MM.1S (cell line): Measurements from ENCODE around the gene IL6ST.

Source experiments
- DNase-seq: peaks from one replicate; pipeline ENCODE4 v3.0.0-alpha.2; 2015
- H2AFZ ChIP-seq: fragments of 300-600 bp; sonication (generic); 2 replicates; pipeline ENCODE4 v1.6.0; 2016; ENCODE audit warnings: antibody characterized with exemption, low read length
- H3F3A ChIP-seq: fragments of 300-600 bp; sonication (generic); 2 replicates; pipeline ENCODE4 v1.6.1; 2016; ENCODE audit warnings: mild to moderate bottlenecking, antibody characterized with exemption, low read length, moderate library complexity, mixed read lengths; ENCODE audit not compliant: insufficient read depth
- H3K27ac ChIP-seq: fragments of 300-600 bp; sonication (generic); 2 replicates; pipeline ENCODE4 v1.5.1; 2016; ENCODE audit warnings: mild to moderate bottlenecking, low read length
- H3K27me3 ChIP-seq: fragments of 300-600 bp; sonication (generic); replicated peaks from 2 replicates; pipeline ENCODE4 v1.6.0; 2016; ENCODE audit warnings: low read length; ENCODE audit not compliant: insufficient read depth
- H3K36me3 ChIP-seq: fragments of 300-600 bp; sonication (generic); replicated peaks from 2 replicates; pipeline ENCODE4 v1.6.1; 2016; ENCODE audit warnings: mild to moderate bottlenecking, low read length, mixed read lengths; ENCODE audit not compliant: insufficient read depth
- H3K4me1 ChIP-seq: fragments of 300-600 bp; sonication (generic); 2 replicates; pipeline ENCODE4 v1.6.1; 2016; ENCODE audit warnings: low read length, mixed read lengths
- H3K4me2 ChIP-seq: fragments of 300-600 bp; sonication (generic); 2 replicates; pipeline ENCODE4 v1.6.0; 2016; ENCODE audit warnings: low read depth, low read length
- H3K4me3 ChIP-seq: fragments of 300-600 bp; sonication (generic); 2 replicates; pipeline ENCODE4 v1.5.1; 2016; ENCODE audit warnings: low read length, mixed read lengths
- H3K79me2 ChIP-seq: fragments of 300-600 bp; sonication (generic); 2 replicates; pipeline ENCODE4 v1.6.1; 2016; ENCODE audit warnings: mixed run types, low read length, mixed read lengths
- H3K9ac ChIP-seq: fragments of 300-600 bp; sonication (generic); 2 replicates; pipeline ENCODE4 v1.6.1; 2016; ENCODE audit warnings: low read length, mixed read lengths
- H3K9me2 ChIP-seq: fragments of 300-600 bp; sonication (generic); replicated peaks from 2 replicates; pipeline ENCODE4 v1.6.1; 2016; ENCODE audit warnings: mild to moderate bottlenecking, low read length, mixed read lengths; ENCODE audit not compliant: insufficient read depth
- H3K9me3 ChIP-seq: fragments of 300-600 bp; sonication (generic); replicated peaks from 2 replicates; pipeline ENCODE4 v1.6.1; 2016; ENCODE audit warnings: mild to moderate bottlenecking, low read length, mixed read lengths; ENCODE audit not compliant: insufficient read depth
- H4K20me1 ChIP-seq: fragments of 300-600 bp; sonication (generic); 2 replicates; pipeline ENCODE4 v1.6.1; 2016; ENCODE audit warnings: mild to moderate bottlenecking, low read length, moderate library complexity, mixed read lengths; ENCODE audit not compliant: insufficient read depth
- CTCF ChIP-seq: fragments of 300-600 bp; sonication (generic); IDR thresholded peaks from 2 replicates; pipeline ENCODE4 v1.5.1; 2016; ENCODE audit warnings: antibody characterized with exemption, low read length, mixed read lengths
- EZH2 ChIP-seq: fragments of 300-600 bp; sonication (generic); optimal IDR thresholded peaks from 2 replicates; pipeline ENCODE3; 2017; ENCODE audit warnings: low read depth, mild to moderate bottlenecking, antibody characterized with exemption, low read length, mixed read lengths
- EZH2phosphoT487 ChIP-seq: fragments of 300-600 bp; sonication (generic); IDR thresholded peaks from 2 replicates; pipeline ENCODE4 v1.6.1; 2018; ENCODE audit warnings: antibody characterized with exemption, low read length

Gene IL6ST

GRCh38 chr5:55933377-55934114 is 61.2 kb downstream of the IL6ST start:
- H3K4me2 ChIP-seq, result no peak overlapping the region

GRCh38 chr5:55932700-55933099 is 62.1 kb downstream of the IL6ST start:
- H3K27ac ChIP-seq, result no peak overlapping the region
- H4K20me1 ChIP-seq, result peaks cover 6% of the 10 kb centered on the region
- DNase-seq, result no peak
- TF ChIP-seq CTCF, result no peak
- H3K9me3 ChIP-seq, result no peaks in the 10 kb centered on the region
- H3K4me1 ChIP-seq, result 0 out of 2 replicates have a peak, but pooled peaks cover 3% of the 10 kb centered on the region
- no peaks in the 10 kb centered on the region for H3K79me2 ChIP-seq
- no peak overlapping the region for H3K4me3 ChIP-seq
- no peaks in the 10 kb centered on the region for H3K9me2 ChIP-seq
- H2AFZ ChIP-seq, result no peak overlapping the region
- no peak overlapping the region for H3K4me2 ChIP-seq
- H3K27me3 ChIP-seq, result no peaks in the 10 kb centered on the region
- H3F3A ChIP-seq, result peaks cover 46% of the 10 kb centered on the region
- no peak overlapping the region for H3K9ac ChIP-seq
- no peaks in the 10 kb centered on the region; the same call in 1 of the 2 replicates for H3K36me3 ChIP-seq

More at GRCh38 chr5:55933377-55934114, 61.2 kb downstream of the IL6ST start:
- Histone ChIP-seq H3K36me3 (no peaks in the 10 kb centered on the region; the same call in 1 of the 2 replicates), H3K27ac (no peak overlapping the region), H3K9ac (no peak overlapping the region), H3K9me3 (no peaks in the 10 kb centered on the region), H3F3A (peaks cover 50% of the 10 kb centered on the region), H3K4me1 (0 out of 2 replicates have a peak, but pooled peaks cover 3% of the 10 kb centered on the region), H3K4me3 (no peak overlapping the region), H4K20me1 (peaks cover 6% of the 10 kb centered on the region), H2AFZ (no peak overlapping the region), H3K9me2 (no peaks in the 10 kb centered on the region), H3K79me2 (no peaks in the 10 kb centered on the region), H3K27me3 (no peaks in the 10 kb centered on the region)
- no peak for DNase-seq
- TF ChIP-seq EZH2, result no peak

GRCh38 chr5:55929020-55929799 is 65.6 kb downstream of the IL6ST start:
- H3K4me1 ChIP-seq, result no peaks in the 10 kb centered on the region
- H2AFZ ChIP-seq, result no peak overlapping the region
- H3K27me3 ChIP-seq, result no peaks in the 10 kb centered on the region
- TF ChIP-seq EZH2phosphoT487 (no peak), CTCF (no peak), EZH2 (no peak)
- DNase-seq, result no peak
- no peak overlapping the region for H3K4me3 ChIP-seq
- no peaks in the 10 kb centered on the region for H4K20me1 ChIP-seq
- no peak overlapping the region for H3K27ac ChIP-seq
- H3F3A ChIP-seq, result peaks cover 13% of the 10 kb centered on the region
- no peaks in the 10 kb centered on the region for H3K9me3 ChIP-seq
- H3K36me3 ChIP-seq, result no peaks in the 10 kb centered on the region
- no peaks in the 10 kb centered on the region for H3K79me2 ChIP-seq
- no peaks in the 10 kb centered on the region for H3K9me2 ChIP-seq
- no peak overlapping the region for H3K4me2 ChIP-seq
- H3K9ac ChIP-seq, result no peak overlapping the region
